ENCODE results near the gene ZMYM2.

The ZMYM2 gene

GRCh38 chr13:19984430-19985218 lies 26.1 kb downstream of the ZMYM2 start:
- TF ChIP-seq, protein P1, sequence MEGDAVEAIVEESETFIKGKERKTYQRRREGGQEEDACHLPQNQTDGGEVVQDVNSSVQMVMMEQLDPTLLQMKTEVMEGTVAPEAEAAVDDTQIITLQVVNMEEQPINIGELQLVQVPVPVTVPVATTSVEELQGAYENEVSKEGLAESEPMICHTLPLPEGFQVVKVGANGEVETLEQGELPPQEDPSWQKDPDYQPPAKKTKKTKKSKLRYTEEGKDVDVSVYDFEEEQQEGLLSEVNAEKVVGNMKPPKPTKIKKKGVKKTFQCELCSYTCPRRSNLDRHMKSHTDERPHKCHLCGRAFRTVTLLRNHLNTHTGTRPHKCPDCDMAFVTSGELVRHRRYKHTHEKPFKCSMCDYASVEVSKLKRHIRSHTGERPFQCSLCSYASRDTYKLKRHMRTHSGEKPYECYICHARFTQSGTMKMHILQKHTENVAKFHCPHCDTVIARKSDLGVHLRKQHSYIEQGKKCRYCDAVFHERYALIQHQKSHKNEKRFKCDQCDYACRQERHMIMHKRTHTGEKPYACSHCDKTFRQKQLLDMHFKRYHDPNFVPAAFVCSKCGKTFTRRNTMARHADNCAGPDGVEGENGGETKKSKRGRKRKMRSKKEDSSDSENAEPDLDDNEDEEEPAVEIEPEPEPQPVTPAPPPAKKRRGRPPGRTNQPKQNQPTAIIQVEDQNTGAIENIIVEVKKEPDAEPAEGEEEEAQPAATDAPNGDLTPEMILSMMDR (conservative IDR thresholded peaks at IDR 0.05; ENCODE audit: low read depth, low read length), result peak; percentile 71
- H3K4me3 ChIP-seq (ENCODE audit: low read length), result no peak overlapping the region
- DNase-seq (ENCODE audit: low read depth), result peak; percentile 8

DNA sequence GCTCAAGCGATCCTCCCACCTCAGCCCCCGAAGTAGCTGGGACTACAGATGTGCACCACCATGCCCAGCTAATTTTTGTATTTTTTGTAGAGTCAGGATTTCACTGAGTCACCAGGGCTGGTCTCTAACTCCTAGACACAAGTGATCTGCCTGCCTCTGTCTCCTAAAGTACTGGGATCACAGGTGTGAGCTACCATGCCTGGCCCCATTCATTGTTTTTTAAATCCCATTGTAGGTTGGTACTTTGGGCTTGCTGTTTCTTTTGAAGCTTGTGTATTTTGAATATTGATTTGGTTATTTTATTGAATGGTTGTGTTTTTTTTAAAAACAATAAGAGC lies 26.7 kb downstream of the ZMYM2 start:
- TF ChIP-seq, protein P1 (conservative IDR thresholded peaks at IDR 0.05; ENCODE audit: low read depth, low read length), result no peak

GRCh38 chr13:19991531-19991930 lies 33.0 kb downstream of the ZMYM2 start:
- no peak overlapping the region for H3K4me3 ChIP-seq (ENCODE audit: low read length)
- TF ChIP-seq, protein P1 (conservative IDR thresholded peaks at IDR 0.05; ENCODE audit: low read depth, low read length), result no peak
- no peak for DNase-seq (ENCODE audit: low read depth)

More for the DNA sequence above, 26.7 kb downstream of the ZMYM2 start:
- no peak overlapping the region for H3K4me3 ChIP-seq (ENCODE audit: low read length)
- DNase-seq (ENCODE audit: low read depth), result no peak

GRCh38 chr13:19993024-19993423 lies 34.5 kb downstream of the ZMYM2 start:
- H3K4me3 ChIP-seq (ENCODE audit: low read length), result no peak overlapping the region
- no peak for DNase-seq (ENCODE audit: low read depth)
- TF ChIP-seq, protein P1 (conservative IDR thresholded peaks at IDR 0.05; ENCODE audit: low read depth, low read length), result no peak

DNA sequence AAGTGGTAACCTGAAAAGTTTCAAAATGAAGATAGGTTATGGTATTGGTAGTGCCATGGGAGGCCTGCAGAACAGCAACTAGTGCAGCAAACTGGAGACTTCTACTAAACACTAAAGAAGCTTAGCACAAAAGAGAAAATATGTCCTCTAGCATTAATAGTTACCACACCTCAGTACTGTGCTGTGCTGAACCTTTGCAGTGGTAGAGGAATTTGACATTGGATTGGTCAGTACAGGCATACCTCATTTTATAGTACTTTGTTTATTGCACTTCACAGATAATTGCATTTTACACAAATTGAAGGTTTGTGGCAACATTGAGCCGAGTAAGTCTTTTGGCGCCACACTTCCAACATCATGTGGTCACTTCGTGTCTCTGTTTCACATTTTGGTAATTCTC lies 40.4 kb downstream of the ZMYM2 start:
- TF ChIP-seq, protein P1 (conservative IDR thresholded peaks at IDR 0.05; ENCODE audit: low read depth, low read length), result no peak
- no peak overlapping the region for H3K4me3 ChIP-seq (ENCODE audit: low read length)
- DNase-seq (ENCODE audit: low read depth), result no peak

- DNase-seq (ENCODE audit: low read depth), result no peak
These were observed 41.6 kb downstream of the ZMYM2 start for GRCh38 chr13:20000062-20000552.

More at GRCh38 chr13:20000062-20000552, 41.6 kb downstream of the ZMYM2 start:
- TF ChIP-seq, protein P1 (conservative IDR thresholded peaks at IDR 0.05; ENCODE audit: low read depth, low read length), result no peak
- H3K4me3 ChIP-seq (ENCODE audit: low read length), result no peak overlapping the region

All from retinal pigment epithelial cell (primary cell).